ENCODE data around the gene DCAF16. TPM values are rescaled to one million over a fixed set of nuclear protein-coding genes. Genes with fewer than 3 reads are reported as not detected.

Gene DCAF16
- total RNA-seq, 1 experiment from 2014 or later = 46.2 TPM

GRCh38 chr4:17805580-17806155, 4.9 kb downstream of the DCAF16 start:
- peak overlapping the region in 1 of 3 experiments; percentile 35; a peak in 1 of 7 replicates for H3K27ac Mint-ChIP-seq
- no peak for TF ChIP-seq CTCF (conservative IDR thresholded peaks at IDR 0.05)

More at GRCh38 chr4:17805580-17806155, 4.9 kb downstream of the DCAF16 start:
- Histone ChIP-seq H3K4me2 (ENCODE audit: insufficient read depth, insufficient read length, low read length) (no peak overlapping the region), H3K27me3 (ENCODE audit: insufficient read depth, low read length) (no peaks in the 10 kb centered on the region), H3K27ac (ENCODE audit: insufficient read length, low read depth, low read length) (no peak overlapping the region), H3T11ph (ENCODE audit: low read length) (no peak overlapping the region), H2BK120ac (ENCODE audit: low read depth, low read length, poor library complexity, severe bottlenecking) (no peak overlapping the region), H2BK20ac (ENCODE audit: low read depth, low read length, poor library complexity, severe bottlenecking) (no peak overlapping the region), H3K14ac (ENCODE audit: insufficient read depth, low read length) (no peak overlapping the region), H3K4ac (ENCODE audit: low read depth, low read length) (no peak overlapping the region), H3K23ac (ENCODE audit: insufficient read length, low read depth, low read length) (no peak overlapping the region), H3K4me1 (ENCODE audit: insufficient read depth, low read length) (peaks cover 2% of the 10 kb centered on the region; the same call in 1 of the 2 replicates), H3K23me2 (ENCODE audit: insufficient read length, low read depth, low read length, poor library complexity, severe bottlenecking) (peaks cover 3% of the 10 kb centered on the region), H2BK15ac (ENCODE audit: low read depth, low read length) (no peak overlapping the region), H3K9me3 (ENCODE audit: control insufficient read depth, low read depth, low read length) (no peaks in the 10 kb centered on the region), H4K8ac (replicated peaks; ENCODE audit: insufficient read length, low read depth, low read length) (no peak overlapping the region), H4K91ac (ENCODE audit: insufficient read length, low read depth, low read length) (no peak overlapping the region), H3K9ac (ENCODE audit: extremely low read depth, insufficient read length, low read length) (no peak overlapping the region), H2AFZ (ENCODE audit: low read length) (no peak overlapping the region), H3K79me1 (ENCODE audit: insufficient read depth, low read depth, low read length, poor library complexity, severe bottlenecking) (no peaks in the 10 kb centered on the region), H3K18ac (ENCODE audit: insufficient read length, low read depth, low read length) (no peak overlapping the region), H3K56ac (ENCODE audit: insufficient read length, low read depth, low read length) (no peak overlapping the region), H2BK5ac (ENCODE audit: insufficient read length, low read length) (no peak overlapping the region), H4K20me1 (ENCODE audit: control insufficient read depth, insufficient read depth, insufficient read length) (no peaks in the 10 kb centered on the region), H3K79me2 (ENCODE audit: insufficient read depth, low read length) (peaks cover 26% of the 10 kb centered on the region; the same call in 1 of the 2 replicates), H2AK5ac (ENCODE audit: insufficient read length, low read length) (no peak overlapping the region), H2BK12ac (ENCODE audit: insufficient read length, low read depth, low read length) (no peak overlapping the region), H4K5ac (ENCODE audit: insufficient read length, low read depth, low read length) (no peak overlapping the region)
- Mint-ChIP-seq H3K4me3 (no peak overlapping the region), H3K27me3 (ENCODE audit: low read depth) (no peaks in the 10 kb centered on the region), H3K4me1 (peaks cover 23 to 24% of the 10 kb centered on the region in 2 experiments), H3K9me3 (peaks cover 0 to 6% of the 10 kb centered on the region in 2 experiments; a peak in 1 of 5 replicates), H3K36me3 (ENCODE audit: insufficient read depth in 1 of 3, low read depth in 3 of 3) (peaks cover 38 to 75% (median 55%) of the 10 kb centered on the region in 3 experiments)
- DNase-seq = no peak
- WGBS (ENCODE audit: extremely low coverage, insufficient read length, low lambda C conversion rate) = no CpG with 5 or more reads among the region's 3 CpGs

Data from H9 (cell line).